SU-DHL-6 (cell line): ENCODE results near the gene DHX15.

ENCODE experiments used
- H2AFZ ChIP-seq: fragments of 200-600 bp; sonication (generic); 2 replicates; pipeline ENCODE4 v1.6.1; 2014; ENCODE audit warnings: low read depth, mild to moderate bottlenecking, moderate library complexity, mixed read lengths, antibody characterized with exemption, low read length; ENCODE audit not compliant: severe bottlenecking
- H3F3A ChIP-seq: fragments of 200-600 bp; shearing (Covaris generic); 2 replicates; pipeline ENCODE4 v1.6.0; 2016; ENCODE audit warnings: antibody characterized with exemption, mild to moderate bottlenecking; ENCODE audit not compliant: insufficient read depth
- H3K27ac ChIP-seq: fragments of 200-600 bp; sonication (generic); 2 replicates; pipeline ENCODE4 v1.5.1; 2016; ENCODE audit warnings: low read depth, mild to moderate bottlenecking, low read length, moderate library complexity, mixed read lengths
- H3K27me3 ChIP-seq: fragments of 200-600 bp; sonication (generic), shearing (Covaris generic); 2 replicates; pipeline ENCODE4 v1.6.0; 2014; ENCODE audit warnings: mild to moderate bottlenecking, low read length
- H3K36me3 ChIP-seq: fragments of 200-600 bp; sonication (generic); 2 replicates; pipeline ENCODE4 v1.6.1; 2014; ENCODE audit warnings: mild to moderate bottlenecking, low read length, mixed read lengths
- H3K4me2 ChIP-seq: fragments of 300-600, 200-600 bp; shearing (Covaris generic), sonication (generic); 2 replicates; pipeline ENCODE4 v1.6.0; 2014; ENCODE audit warnings: low read length, low read depth, mild to moderate bottlenecking; ENCODE audit not compliant: poor library complexity, severe bottlenecking
- H3K4me3 ChIP-seq: fragments of 200-600 bp; sonication (generic); 2 replicates; pipeline ENCODE4 v1.5.1; 2014; ENCODE audit warnings: antibody characterized with exemption, low read length, mild to moderate bottlenecking, mixed read lengths; ENCODE audit not compliant: insufficient read depth, poor library complexity, severe bottlenecking
- H3K79me2 ChIP-seq: fragments of 200-600 bp; sonication (generic); 2 replicates; pipeline ENCODE4 v1.6.1; 2014; ENCODE audit warnings: mild to moderate bottlenecking, low read length, moderate library complexity; ENCODE audit not compliant: insufficient read depth
- H3K9ac ChIP-seq: fragments of 200-600 bp; sonication (generic); 2 replicates; pipeline ENCODE4 v1.7.0; 2014; ENCODE audit warnings: mild to moderate bottlenecking, low read length
- H3K9me2 ChIP-seq: fragments of 200-600 bp; sonication (generic); replicated peaks from 2 replicates; pipeline ENCODE4 v1.6.1; 2014; ENCODE audit warnings: low read length; ENCODE audit not compliant: insufficient read depth
- H3K9me3 ChIP-seq: fragments of 200-600 bp; sonication (generic); 2 replicates; pipeline ENCODE4 v1.6.1; 2014; ENCODE audit warnings: low read length, mixed read lengths; ENCODE audit not compliant: insufficient read depth
- H4K20me1 ChIP-seq: fragments of 200-600 bp; sonication (generic); 2 replicates; pipeline ENCODE4 v1.6.1; 2014; ENCODE audit warnings: low read depth, mild to moderate bottlenecking, antibody characterized with exemption, low read length, moderate library complexity, mixed read lengths
- EZH2phosphoT487 ChIP-seq: fragments of 200-600 bp; sonication (generic), shearing (Covaris generic); conservative IDR thresholded peaks from 2 replicates; pipeline ENCODE4 v1.6.1; 2018; ENCODE audit warnings: mild to moderate bottlenecking, antibody characterized with exemption, low read length, moderate library complexity, mixed read lengths
- TF ChIP-seq, protein P1 (sequence below): fragments of 200-600 bp; sonication (generic); IDR thresholded peaks from one replicate; pipeline ENCODE4 v1.5.1; 2017; ENCODE audit warnings: antibody characterized with exemption, mild to moderate bottlenecking, low read length, moderate library complexity; ENCODE audit not compliant: insufficient read depth, poor library complexity, severe bottlenecking

Gene DHX15

GRCh38 chr4:24576276-24576675 is 8.1 kb downstream of the DHX15 start:
- no peak overlapping the region for H3K4me2 ChIP-seq
- no peaks in the 10 kb centered on the region for H3K27me3 ChIP-seq
- peaks cover 55% of the 10 kb centered on the region for H3K36me3 ChIP-seq
- no peak overlapping the region for H3K27ac ChIP-seq
- TF ChIP-seq, protein P1, sequence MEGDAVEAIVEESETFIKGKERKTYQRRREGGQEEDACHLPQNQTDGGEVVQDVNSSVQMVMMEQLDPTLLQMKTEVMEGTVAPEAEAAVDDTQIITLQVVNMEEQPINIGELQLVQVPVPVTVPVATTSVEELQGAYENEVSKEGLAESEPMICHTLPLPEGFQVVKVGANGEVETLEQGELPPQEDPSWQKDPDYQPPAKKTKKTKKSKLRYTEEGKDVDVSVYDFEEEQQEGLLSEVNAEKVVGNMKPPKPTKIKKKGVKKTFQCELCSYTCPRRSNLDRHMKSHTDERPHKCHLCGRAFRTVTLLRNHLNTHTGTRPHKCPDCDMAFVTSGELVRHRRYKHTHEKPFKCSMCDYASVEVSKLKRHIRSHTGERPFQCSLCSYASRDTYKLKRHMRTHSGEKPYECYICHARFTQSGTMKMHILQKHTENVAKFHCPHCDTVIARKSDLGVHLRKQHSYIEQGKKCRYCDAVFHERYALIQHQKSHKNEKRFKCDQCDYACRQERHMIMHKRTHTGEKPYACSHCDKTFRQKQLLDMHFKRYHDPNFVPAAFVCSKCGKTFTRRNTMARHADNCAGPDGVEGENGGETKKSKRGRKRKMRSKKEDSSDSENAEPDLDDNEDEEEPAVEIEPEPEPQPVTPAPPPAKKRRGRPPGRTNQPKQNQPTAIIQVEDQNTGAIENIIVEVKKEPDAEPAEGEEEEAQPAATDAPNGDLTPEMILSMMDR, result no peak
- TF ChIP-seq EZH2phosphoT487, result no peak
- H3F3A ChIP-seq, result no peaks in the 10 kb centered on the region; the same call in 1 of the 2 replicates
- no peaks in the 10 kb centered on the region for H3K9me2 ChIP-seq
- H4K20me1 ChIP-seq, result peaks cover 90% of the 10 kb centered on the region
- no peaks in the 10 kb centered on the region for H3K9me3 ChIP-seq
- H3K9ac ChIP-seq, result no peak overlapping the region
- H3K4me3 ChIP-seq, result no peak overlapping the region
- no peak overlapping the region for H2AFZ ChIP-seq
- H3K79me2 ChIP-seq, result peaks cover 100% of the 10 kb centered on the region

- no peak overlapping the region for H2AFZ ChIP-seq
- H3K9ac ChIP-seq, result no peak overlapping the region
- H3K9me2 ChIP-seq, result no peaks in the 10 kb centered on the region
- H3K4me2 ChIP-seq, result no peak overlapping the region
- no peak overlapping the region for H3K4me3 ChIP-seq
- H3K36me3 ChIP-seq, result peaks cover 53% of the 10 kb centered on the region
- no peaks in the 10 kb centered on the region for H3K27me3 ChIP-seq
- no peaks in the 10 kb centered on the region; the same call in 1 of the 2 replicates for H3F3A ChIP-seq
- no peaks in the 10 kb centered on the region for H3K9me3 ChIP-seq
- peaks cover 91% of the 10 kb centered on the region for H4K20me1 ChIP-seq
- H3K27ac ChIP-seq, result no peak overlapping the region
- TF ChIP-seq EZH2phosphoT487, result no peak
- TF ChIP-seq, protein P1, result no peak
- peaks cover 100% of the 10 kb centered on the region for H3K79me2 ChIP-seq
These were observed 10.1 kb downstream of the DHX15 start for GRCh38 chr4:24574236-24574635.

DNA sequence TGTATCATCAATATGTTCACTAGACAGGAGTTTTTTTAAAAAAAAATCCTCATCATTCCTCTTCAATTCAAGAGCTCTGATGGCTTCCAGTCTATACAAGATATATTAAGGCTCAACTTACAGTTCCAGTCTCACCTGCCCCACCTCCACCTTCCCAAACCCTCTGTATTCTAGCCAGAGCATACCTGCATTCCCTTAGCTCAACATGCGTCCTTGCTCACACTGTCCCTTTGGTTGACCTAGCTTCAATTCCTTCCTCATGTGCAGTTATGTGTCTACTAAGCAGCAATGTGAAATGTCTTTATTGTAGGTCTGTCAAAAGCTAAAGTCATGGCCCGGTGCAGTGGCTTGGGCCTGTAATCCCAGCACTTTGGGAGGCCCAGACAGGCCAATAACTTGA is 10.8 kb downstream of the DHX15 start:
- Histone ChIP-seq H3K27ac (no peak overlapping the region), H3K9me3 (no peaks in the 10 kb centered on the region), H2AFZ (no peak overlapping the region), H3F3A (no peaks in the 10 kb centered on the region; the same call in 1 of the 2 replicates), H3K27me3 (no peaks in the 10 kb centered on the region), H3K9ac (no peak overlapping the region), H3K4me2 (no peak overlapping the region), H3K9me2 (no peaks in the 10 kb centered on the region), H3K4me3 (no peak overlapping the region), H3K36me3 (peaks cover 59% of the 10 kb centered on the region), H3K79me2 (peaks cover 100% of the 10 kb centered on the region), H4K20me1 (peaks cover 90% of the 10 kb centered on the region)
- TF ChIP-seq, protein P1, result no peak
- TF ChIP-seq EZH2phosphoT487, result no peak
